Activated CD8-positive, alpha-beta T cell treated with anti-CD3 and anti-CD28 coated beads for 36 hours (primary cell): ENCODE results near the gene ZNF609. TPM values are rescaled to one million over a fixed set of nuclear protein-coding genes. Genes with fewer than 3 reads are reported as not detected.

Experiments used
- ATAC-seq: fragments of 200-7000 bp; cut with Tn5 transposase; one replicate; pipeline ENCODE4 v1.10.0; 2021; ENCODE audit warnings: mild to moderate bottlenecking, moderate library complexity
- CTCF ChIA-PET: fragments of 350-600 bp; sonication (Branson Sonifier 250); formaldehyde crosslinking; loops from one replicate; lab custom pipeline; 2021; ENCODE audit warnings: antibody characterized with exemption; lab: Charles Lee
- POLR2A ChIA-PET: fragments of 350-600 bp; sonication (Branson Sonifier 250); formaldehyde crosslinking; loops from one replicate; lab custom pipeline; 2021; ENCODE audit warnings: antibody characterized with exemption; lab: Charles Lee
- DNase-seq: peaks from one replicate; pipeline ENCODE4 v3.0.0-alpha.2; 2020
- H3K27ac Mint-ChIP-seq: one replicate; pipeline ENCODE4 v1.8.0; 2021; ENCODE audit warnings: mild to moderate bottlenecking, mixed read lengths
- H3K27me3 Mint-ChIP-seq: one replicate; pipeline ENCODE4 v1.8.0; 2021; ENCODE audit warnings: mixed read lengths
- H3K36me3 Mint-ChIP-seq: one replicate; pipeline ENCODE4 v1.8.0; 2021; ENCODE audit warnings: low read depth, mixed read lengths
- H3K4me1 Mint-ChIP-seq: one replicate; pipeline ENCODE4 v1.8.0; 2021; ENCODE audit warnings: low read depth, mixed read lengths
- H3K4me3 Mint-ChIP-seq: one replicate; pipeline ENCODE4 v1.8.0; 2021; ENCODE audit warnings: mild to moderate bottlenecking, moderate library complexity, mixed read lengths
- H3K9me3 Mint-ChIP-seq: one replicate; pipeline ENCODE4 v1.8.0; 2021; ENCODE audit warnings: mixed read lengths
- intact Hi-C: fragments of 100-400 bp; cut with micrococcal nuclease; formaldehyde crosslinking; loops from one replicate; pipeline ENCODE4 v1.10.0; 2022
- total RNA-seq, 2 experiments: library from RNA; stranded (reverse); gene quantifications; one replicate each; pipeline ENCODE4 v1.2.3, GENCODE V29; 2021
- TF ChIP-seq, protein P1 (sequence below): fragments of 200-600 bp; IDR thresholded peaks from one replicate; pipeline ENCODE4 v1.8.0; 2022; ENCODE audit warnings: antibody characterized with exemption, mild to moderate bottlenecking

ZNF609 gene
- total RNA-seq, 2 experiments from 2014 or later: 37.2 to 39.6 TPM

DNA sequence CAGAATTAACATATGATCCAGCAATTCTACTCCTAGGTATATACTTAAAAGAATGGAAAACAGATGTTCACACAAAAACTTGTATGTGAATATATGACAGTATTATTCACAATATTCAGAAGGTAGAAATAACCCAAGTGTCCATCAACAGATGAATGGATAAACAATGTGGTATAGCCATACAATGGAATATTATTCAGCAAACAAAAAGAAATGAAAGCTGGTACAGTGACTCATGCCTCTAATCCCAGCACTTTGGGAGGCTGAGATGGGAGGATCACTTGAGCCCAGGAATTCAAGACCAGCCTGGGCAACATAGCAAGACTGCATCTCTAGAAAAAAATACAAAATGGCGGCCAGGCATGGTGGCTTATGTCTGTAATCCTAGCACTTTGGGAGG, 185.6 kb downstream of the ZNF609 start:
- POLR2A ChIA-PET: interaction anchor here (3.0 kb wide), 1 partner anchor 11 kb away, joined by 16 read pairs; no protein-coding TSS in a partner anchor
- Mint-ChIP-seq H3K36me3 (peaks cover 12% of the 10 kb centered on the region), H3K4me3 (no peak overlapping the region), H3K9me3 (peaks cover 2% of the 10 kb centered on the region), H3K27me3 (no peaks in the 10 kb centered on the region), H3K4me1 (peaks cover 29% of the 10 kb centered on the region), H3K27ac (no peak overlapping the region)
- DNase-seq (no peak), ATAC-seq (no peak)
- TF ChIP-seq, protein P1, sequence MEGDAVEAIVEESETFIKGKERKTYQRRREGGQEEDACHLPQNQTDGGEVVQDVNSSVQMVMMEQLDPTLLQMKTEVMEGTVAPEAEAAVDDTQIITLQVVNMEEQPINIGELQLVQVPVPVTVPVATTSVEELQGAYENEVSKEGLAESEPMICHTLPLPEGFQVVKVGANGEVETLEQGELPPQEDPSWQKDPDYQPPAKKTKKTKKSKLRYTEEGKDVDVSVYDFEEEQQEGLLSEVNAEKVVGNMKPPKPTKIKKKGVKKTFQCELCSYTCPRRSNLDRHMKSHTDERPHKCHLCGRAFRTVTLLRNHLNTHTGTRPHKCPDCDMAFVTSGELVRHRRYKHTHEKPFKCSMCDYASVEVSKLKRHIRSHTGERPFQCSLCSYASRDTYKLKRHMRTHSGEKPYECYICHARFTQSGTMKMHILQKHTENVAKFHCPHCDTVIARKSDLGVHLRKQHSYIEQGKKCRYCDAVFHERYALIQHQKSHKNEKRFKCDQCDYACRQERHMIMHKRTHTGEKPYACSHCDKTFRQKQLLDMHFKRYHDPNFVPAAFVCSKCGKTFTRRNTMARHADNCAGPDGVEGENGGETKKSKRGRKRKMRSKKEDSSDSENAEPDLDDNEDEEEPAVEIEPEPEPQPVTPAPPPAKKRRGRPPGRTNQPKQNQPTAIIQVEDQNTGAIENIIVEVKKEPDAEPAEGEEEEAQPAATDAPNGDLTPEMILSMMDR: no peak
- intact Hi-C loops: no loop called here
- CTCF ChIA-PET: no interaction called here

DNA sequence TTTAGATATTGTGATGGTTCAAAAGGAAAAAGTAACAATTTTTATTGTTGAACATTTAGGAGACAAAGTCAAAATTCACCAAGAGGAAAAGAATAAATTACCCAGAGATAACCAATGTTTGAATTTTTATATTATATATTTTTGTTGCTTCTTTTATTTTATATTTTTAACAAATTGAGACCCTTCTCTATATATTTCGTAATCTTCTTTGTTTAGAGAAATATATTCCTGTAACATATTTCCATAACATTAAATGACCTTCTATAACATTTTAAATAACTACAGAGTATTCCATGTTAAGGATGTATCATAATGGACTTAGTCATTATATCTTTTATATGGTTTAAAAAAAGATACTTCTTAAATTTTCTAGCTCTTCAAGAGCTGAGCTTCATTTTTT, 187.0 kb downstream of the ZNF609 start:
- DNase-seq: no peak
- Mint-ChIP-seq H3K4me1 (peaks cover 39% of the 10 kb centered on the region), H3K27me3 (no peaks in the 10 kb centered on the region), H3K36me3 (peaks cover 9% of the 10 kb centered on the region), H3K4me3 (no peak overlapping the region), H3K9me3 (peaks cover 2% of the 10 kb centered on the region), H3K27ac (no peak overlapping the region)
- ATAC-seq: no peak
- ChIA-PET CTCF (no interaction called here), POLR2A (no interaction called here)
- intact Hi-C loops: no loop called here
- TF ChIP-seq, protein P1: no peak

DNA sequence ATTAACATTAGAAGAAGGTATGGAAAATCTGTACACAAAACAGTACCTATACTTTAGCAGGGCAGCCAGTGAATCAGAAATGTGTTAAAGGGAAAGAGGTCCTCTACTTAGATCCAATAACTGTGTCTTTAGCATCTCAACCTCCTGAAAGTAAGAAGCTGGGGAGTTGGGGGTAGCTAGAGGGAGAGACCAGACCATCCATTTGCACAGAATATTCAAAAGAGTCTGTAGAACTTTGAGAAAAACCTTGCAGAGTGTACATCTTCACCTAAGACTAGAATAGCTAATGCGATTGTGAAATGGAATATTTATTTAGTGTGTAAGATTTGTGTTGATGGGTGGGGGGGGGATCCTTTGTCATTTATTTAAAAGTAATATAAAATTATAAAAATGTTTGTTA, 190.2 kb downstream of the ZNF609 start:
- H3K27ac Mint-ChIP-seq: no peak overlapping the region
- no peak overlapping the region for H3K4me3 Mint-ChIP-seq
- H3K4me1 Mint-ChIP-seq: peaks cover 35% of the 10 kb centered on the region
- DNase-seq: no peak
- TF ChIP-seq, protein P1: no peak
- no peaks in the 10 kb centered on the region for H3K27me3 Mint-ChIP-seq
- intact Hi-C loops: no loop called here
- peaks cover 2% of the 10 kb centered on the region for H3K36me3 Mint-ChIP-seq
- no peak for ATAC-seq
- ChIA-PET POLR2A (interaction anchor here (1.5 kb wide), 1 partner anchor 16 kb away, joined by 3 read pairs; no protein-coding TSS in a partner anchor), CTCF (interaction anchor here (1.3 to 1.6 kb wide), 3 partner anchors 8 to 225 kb away, joined by 3 to 4 read pairs (median 3); no protein-coding TSS in a partner anchor)
- peaks cover under 1% of the 10 kb centered on the region for H3K9me3 Mint-ChIP-seq

DNA sequence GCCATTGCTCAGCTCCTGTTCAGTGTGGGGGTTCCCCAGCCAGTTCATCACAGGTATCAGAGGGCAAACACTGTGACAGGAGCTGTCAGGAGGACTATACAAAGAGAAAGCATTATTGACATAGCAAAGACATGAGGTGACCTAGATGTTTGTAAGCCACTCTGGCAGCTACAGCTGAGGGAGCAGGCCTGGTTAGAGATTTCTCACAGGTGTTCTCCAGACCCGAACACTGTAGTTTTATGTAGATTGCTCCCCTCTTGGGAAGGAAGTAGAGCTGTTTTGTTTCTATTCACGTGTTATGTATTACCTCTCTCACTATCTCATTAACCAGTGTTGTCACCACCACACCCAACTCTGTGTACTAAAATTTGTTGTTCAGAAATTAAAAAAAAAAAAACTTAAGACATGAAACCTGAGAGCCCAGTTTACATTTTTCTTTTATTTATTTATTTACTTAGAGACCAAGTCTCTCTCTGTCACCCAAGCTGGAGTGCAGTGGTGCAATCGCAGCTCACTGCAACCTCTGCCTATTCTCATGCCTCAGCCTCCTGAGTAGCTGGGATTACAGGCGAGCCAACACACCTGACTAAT, 191.3 kb downstream of the ZNF609 start:
- peak; percentile 57 for DNase-seq
- ATAC-seq: peak; percentile 96
- H3K27me3 Mint-ChIP-seq: no peaks in the 10 kb centered on the region
- H3K4me1 Mint-ChIP-seq: peaks cover 35% of the 10 kb centered on the region
- peak overlapping the region; percentile 68 for H3K27ac Mint-ChIP-seq
- peaks cover 2% of the 10 kb centered on the region for H3K36me3 Mint-ChIP-seq
- intact Hi-C loops: no loop called here
- TF ChIP-seq, protein P1: no peak
- H3K4me3 Mint-ChIP-seq: peak overlapping the region; percentile 18
- POLR2A ChIA-PET: interaction anchor here (1.5 kb wide), 1 partner anchor 17 kb away, joined by 3 read pairs; no protein-coding TSS in a partner anchor
- H3K9me3 Mint-ChIP-seq: no peaks in the 10 kb centered on the region
- CTCF ChIA-PET: interaction anchor here (0.8 to 2.4 kb wide), 12 partner anchors 9 to 441 kb away, joined by 3 to 8 read pairs (median 3); no protein-coding TSS in a partner anchor

GRCh38 chr15:64653757-64654156, 193.4 kb downstream of the ZNF609 start:
- no peaks in the 10 kb centered on the region for H3K27me3 Mint-ChIP-seq

More at GRCh38 chr15:64653757-64654156, 193.4 kb downstream of the ZNF609 start:
- no peak for ATAC-seq
- ChIA-PET POLR2A (interaction anchor here (0.8 kb wide), 1 partner anchor 175 kb away, joined by 3 read pairs; no protein-coding TSS in a partner anchor), CTCF (interaction anchor here (0.6 to 2.4 kb wide), 25 partner anchors 9 to 258 kb away, joined by 3 to 15 read pairs (median 4); no protein-coding TSS in a partner anchor)
- H3K27ac Mint-ChIP-seq: no peak overlapping the region
- H3K4me3 Mint-ChIP-seq: no peak overlapping the region
- TF ChIP-seq, protein P1: peak; percentile 52
- peaks cover 31% of the 10 kb centered on the region for H3K4me1 Mint-ChIP-seq
- H3K36me3 Mint-ChIP-seq: peaks cover 4% of the 10 kb centered on the region
- no peak for DNase-seq
- H3K9me3 Mint-ChIP-seq: no peaks in the 10 kb centered on the region
- intact Hi-C loops: no loop called here
